ENCODE data around the gene HAL. TPM values are rescaled to one million over a fixed set of nuclear protein-coding genes. Genes with fewer than 3 reads are reported as not detected.

Gene HAL
- total and polyA plus RNA-seq, 2 of the 4 experiments (the other 2 are of a cell fraction), result under 0.01 to 0.02 TPM

- Histone ChIP-seq H4K20me1 (ENCODE audit: insufficient read depth, low read length) (no peaks in the 10 kb centered on the region), H3K18ac (ENCODE audit: low read depth, low read length) (no peak overlapping the region), H4K91ac (ENCODE audit: insufficient read depth, low read depth, low read length) (no peak overlapping the region), H2BK20ac (ENCODE audit: low read depth, low read length) (no peak overlapping the region), H3K79me1 (ENCODE audit: low read depth in 1 of 2, low read length in 2 of 2) (no peaks in the 10 kb centered on the region), H3K4ac (ENCODE audit: low read depth, low read length) (no peak overlapping the region), H2BK120ac (ENCODE audit: low read depth, low read length) (no peak overlapping the region), H3K27me3 (ENCODE audit: control insufficient read depth, insufficient read depth, low read length) (no peaks in the 10 kb centered on the region), H3K14ac (replicated peaks; ENCODE audit: low read depth, low read length) (no peak overlapping the region), H3K56ac (ENCODE audit: extremely low read depth, insufficient read depth, low read length) (no peak overlapping the region), H3K9me1 (ENCODE audit: insufficient read depth, low read length) (peaks cover 4% of the 10 kb centered on the region; the same call in 1 of the 2 replicates), H3K4me1 (ENCODE audit: control insufficient read depth, insufficient read depth, low read length) (no peaks in the 10 kb centered on the region), H2BK15ac (ENCODE audit: low read depth, low read length) (no peak overlapping the region), H3K27ac (ENCODE audit: insufficient read depth, low read length) (no peak overlapping the region), H4K8ac (ENCODE audit: low read depth in 2 of 2, low read length in 2 of 2) (no peak overlapping the region), H2AFZ (replicated peaks; ENCODE audit: low read length, poor library complexity) (no peak overlapping the region), H3K23ac (ENCODE audit: low read depth, low read length) (no peak overlapping the region), H3K9me3 (ENCODE audit: control insufficient read depth, insufficient read depth, low read length) (no peaks in the 10 kb centered on the region), H2BK5ac (ENCODE audit: low read depth, low read length, poor library complexity, severe bottlenecking) (no peak overlapping the region), H3K9ac (ENCODE audit: low read depth, low read length) (no peak overlapping the region), H4K5ac (ENCODE audit: low read depth, low read length) (no peak overlapping the region), H3K4me2 (ENCODE audit: low read depth, low read length) (no peak overlapping the region), H2AK5ac (ENCODE audit: low read depth, low read length) (no peak overlapping the region), H3K36me3 (ENCODE audit: control insufficient read depth, insufficient read depth, low read length) (peaks cover 22% of the 10 kb centered on the region), H2AK9ac (replicated peaks; ENCODE audit: low read depth, low read length, poor library complexity) (no peak overlapping the region), H3K4me3 (ENCODE audit: insufficient read depth, low read depth, low read length) (no peak overlapping the region)
- ATAC-seq (ENCODE audit: low read depth), result no peak
- intact Hi-C loops (cut with micrococcal nuclease) (no loop called here), in situ Hi-C loops (cut with MboI; ENCODE audit: low sequenced_read_pairs) (no loop called here), dilution Hi-C loops (cut with HindIII; ENCODE audit: low sequenced_read_pairs, unreplicated experiment) (no loop called here)
- BruUV-seq (replicated peaks), result no TSS peak
- no CpG with 5 or more reads among the region's 1 CpG for WGBS, 2 experiments (ENCODE audit: extremely low coverage in 2 of 2, insufficient read length in 1 of 2)
- ChIA-PET POLR2A (ENCODE audit: unreplicated experiment) (no interaction called here), CTCF (interaction anchor here (0.5 kb wide), 1 partner anchor 579 kb away, joined by 3 read pairs; no protein-coding TSS in a partner anchor)
- TF ChIP-seq RFX5 (IDR thresholded peaks at IDR 0.05; ENCODE audit: low read depth, low read length) (no peak), POLR2A (IDR thresholded peaks at IDR 0.05; ENCODE audit: low read depth, low read length) (no peak), RAD21 (IDR thresholded peaks at IDR 0.05; ENCODE audit: low read length) (no peak), MAFK (IDR thresholded peaks at IDR 0.05; ENCODE audit: low read depth, low read length) (no peak), BHLHE40 (IDR thresholded peaks at IDR 0.05; ENCODE audit: low read depth, low read length) (no peak), RCOR1 (IDR thresholded peaks at IDR 0.05; ENCODE audit: insufficient replicate concordance, low read length) (no peak), CHD1 (IDR thresholded peaks at IDR 0.05; ENCODE audit: low read depth, low read length) (no peak), FOS (IDR thresholded peaks at IDR 0.05; ENCODE audit: low read depth, low read length) (no peak), MAZ (IDR thresholded peaks at IDR 0.05; ENCODE audit: borderline replicate concordance, low read depth, low read length) (no peak), ELK1 (IDR thresholded peaks at IDR 0.05; ENCODE audit: borderline replicate concordance, low read depth, low read length) (no peak), MXI1 (IDR thresholded peaks at IDR 0.05; ENCODE audit: borderline replicate concordance, low read depth, low read length) (no peak), CEBPB (IDR thresholded peaks at IDR 0.05; ENCODE audit: low read depth, low read length) (no peak)
- DNase-seq, result no peak
These were observed 11.6 kb upstream of the HAL start for GRCh38 chr12:96007729-96008128.
